Cortex of kidney (tissue), 1 donor: ENCODE results near the gene ZDHHC1.
"Not testable (repeated sequence)": the region's sequence is repeated elsewhere in the genome, so short reads cannot be mapped to it uniquely, and the experiment has no call there.

Experiments used
- DNase-seq: peaks from one replicate; lab custom pipeline; 2025; lab: John Stamatoyannopoulos, UW

The ZDHHC1 gene

GRCh38 chr16:67394155-67395104 lies 21.8 kb downstream of the ZDHHC1 start:
- DNase-seq: no peak

- DNase-seq: no peak
Measured at GRCh38 chr16:67393788-67394154, 22.5 kb downstream of the ZDHHC1 start.

GRCh38 chr16:67393111-67393787 lies 23.0 kb downstream of the ZDHHC1 start, which contains the start of gene TPPP3:
TPPP3 (minus strand) TSS chr16:67393498; CDS start chr16:67391111, 2,387 bp downstream.
- DNase-seq: no peak

- no peak for DNase-seq
Measured at GRCh38 chr16:67392301-67393059, 23.8 kb downstream of the ZDHHC1 start.

GRCh38 chr16:67391424-67392300 lies 24.6 kb downstream of the ZDHHC1 start:
- no peak for DNase-seq

GRCh38 chr16:67390816-67391423 lies 25.4 kb downstream of the ZDHHC1 start:
- no peak for DNase-seq

GRCh38 chr16:67389911-67390815 lies 26.1 kb downstream of the ZDHHC1 start:
- DNase-seq: no peak

GRCh38 chr16:67388591-67388990 lies 27.7 kb downstream of the ZDHHC1 start:
- DNase-seq: no peak

GRCh38 chr16:67388191-67388590 lies 28.1 kb downstream of the ZDHHC1 start:
- DNase-seq: no peak

GRCh38 chr16:67387479-67388079 lies 28.7 kb downstream of the ZDHHC1 start:
- no peak for DNase-seq

- no peak for DNase-seq
Measured at GRCh38 chr16:67386861-67387455, 29.3 kb downstream of the ZDHHC1 start.

GRCh38 chr16:67384778-67385510 lies 31.3 kb downstream of the ZDHHC1 start:
- DNase-seq: no peak

GRCh38 chr16:67383284-67383683 lies 33.0 kb downstream of the ZDHHC1 start:
- DNase-seq: no peak

- no peak for DNase-seq
Measured at GRCh38 chr16:67378642-67379041, 37.6 kb downstream of the ZDHHC1 start.

- not testable (repeated sequence) for DNase-seq
Measured at GRCh38 chr16:67376012-67376411, 40.3 kb downstream of the ZDHHC1 start.

- no peak for DNase-seq
Measured at GRCh38 chr16:67372664-67373063, 43.6 kb downstream of the ZDHHC1 start.

GRCh38 chr16:67370661-67371060 lies 45.6 kb downstream of the ZDHHC1 start:
- DNase-seq: no peak

- no peak for DNase-seq
Measured at GRCh38 chr16:67364600-67365235, 51.6 kb downstream of the ZDHHC1 start.
